HG03175 (cell line): ENCODE data around the gene CTNNA2.
"Not testable (repeated sequence)": the region's sequence is repeated elsewhere in the genome, so short reads cannot be mapped to it uniquely, and the experiment has no call there.

Source experiments
- ATAC-seq: cut with Tn5 transposase; IDR thresholded peaks from one replicate; pipeline ENCODE4 v1.9.1; 2021; ENCODE audit warnings: mild to moderate bottlenecking, moderate library complexity; ENCODE audit not compliant: unreplicated experiment

The CTNNA2 gene

GRCh38 chr2:80068038-80068731, 555.3 kb downstream of the CTNNA2 start:
- no peak for ATAC-seq

- ATAC-seq, result no peak
These were observed 557.7 kb downstream of the CTNNA2 start for GRCh38 chr2:80070587-80070986.

- ATAC-seq, result no peak
These were observed 559.1 kb downstream of the CTNNA2 start for GRCh38 chr2:80071941-80072340.

- ATAC-seq, result peak; percentile 58
These were observed 560.3 kb downstream of the CTNNA2 start for GRCh38 chr2:80073134-80073561.

GRCh38 chr2:80074321-80075070, 561.6 kb downstream of the CTNNA2 start:
- ATAC-seq, result no peak

GRCh38 chr2:80075719-80076118, 562.9 kb downstream of the CTNNA2 start:
- ATAC-seq, result no peak

GRCh38 chr2:80078290-80079036, 565.6 kb downstream of the CTNNA2 start:
- ATAC-seq, result no peak

GRCh38 chr2:80080957-80081356, 568.1 kb downstream of the CTNNA2 start:
- no peak for ATAC-seq

- ATAC-seq, result no peak
These were observed 574.0 kb downstream of the CTNNA2 start for GRCh38 chr2:80086831-80087230.

- ATAC-seq, result no peak
These were observed 578.4 kb downstream of the CTNNA2 start for GRCh38 chr2:80091237-80091636.

- no peak for ATAC-seq
These were observed 579.6 kb downstream of the CTNNA2 start for GRCh38 chr2:80092474-80092873.

GRCh38 chr2:80098503-80098902, 585.7 kb downstream of the CTNNA2 start:
- ATAC-seq, result not testable (repeated sequence)

GRCh38 chr2:80102026-80102425, 589.2 kb downstream of the CTNNA2 start:
- ATAC-seq, result no peak

- no peak for ATAC-seq
These were observed 592.3 kb downstream of the CTNNA2 start for GRCh38 chr2:80105015-80105640.

GRCh38 chr2:80111185-80111584, 598.3 kb downstream of the CTNNA2 start:
- no peak for ATAC-seq

GRCh38 chr2:80112790-80113189, 599.9 kb downstream of the CTNNA2 start:
- no peak for ATAC-seq

- ATAC-seq, result no peak
These were observed 600.5 kb downstream of the CTNNA2 start for GRCh38 chr2:80113399-80113798.

GRCh38 chr2:80114812-80115211, 602.0 kb downstream of the CTNNA2 start:
- ATAC-seq, result no peak

- ATAC-seq, result no peak
These were observed 604.5 kb downstream of the CTNNA2 start for GRCh38 chr2:80117401-80117800.

- ATAC-seq, result no peak
These were observed 608.0 kb downstream of the CTNNA2 start for GRCh38 chr2:80120866-80121265.

- no peak for ATAC-seq
These were observed 609.8 kb downstream of the CTNNA2 start for GRCh38 chr2:80122675-80123074.
